PC-9 (cell line): Measurements from ENCODE around the gene PTK6.

Experiments
- EZH2 ChIP-seq: fragments of 200-600 bp; sonication (generic); IDR thresholded peaks from 2 replicates; pipeline ENCODE4 v1.8.0; 2017; ENCODE audit warnings: antibody characterized with exemption, low read depth
- TF ChIP-seq, protein P1 (sequence below): fragments of 200-600 bp; sonication (generic); conservative IDR thresholded peaks from 2 replicates; pipeline ENCODE4 v1.6.1; 2017; ENCODE audit warnings: mixed run types, antibody characterized with exemption, mild to moderate bottlenecking, moderate library complexity

DNA sequence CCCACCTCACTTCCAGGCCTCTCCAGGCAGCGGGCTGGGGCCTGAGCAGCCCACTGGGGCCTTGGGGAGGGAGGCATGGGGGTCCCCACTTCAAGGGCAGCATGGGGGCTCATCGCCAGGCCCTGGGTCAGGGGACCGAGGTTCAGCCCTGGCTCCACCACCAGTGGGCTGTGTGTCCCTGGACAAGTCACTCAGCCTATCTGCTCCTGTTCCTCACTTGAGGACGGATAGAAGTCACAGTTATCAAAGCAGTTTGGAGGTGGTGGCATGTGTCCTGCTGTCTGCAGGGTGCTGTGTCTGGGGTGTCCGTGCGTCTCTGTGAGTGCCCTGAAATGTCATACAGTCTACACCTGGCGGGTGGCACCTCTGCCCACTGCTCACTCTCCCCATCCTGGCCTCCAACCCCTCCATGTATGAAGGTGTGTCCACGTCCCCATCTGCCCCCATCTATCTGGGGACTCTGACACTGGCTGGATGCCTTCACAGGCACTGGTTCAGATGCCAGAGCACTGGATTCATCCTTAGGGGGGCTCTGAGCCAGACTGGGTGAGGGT, 41.9 kb downstream of the PTK6 start:
- TF ChIP-seq, protein P1, sequence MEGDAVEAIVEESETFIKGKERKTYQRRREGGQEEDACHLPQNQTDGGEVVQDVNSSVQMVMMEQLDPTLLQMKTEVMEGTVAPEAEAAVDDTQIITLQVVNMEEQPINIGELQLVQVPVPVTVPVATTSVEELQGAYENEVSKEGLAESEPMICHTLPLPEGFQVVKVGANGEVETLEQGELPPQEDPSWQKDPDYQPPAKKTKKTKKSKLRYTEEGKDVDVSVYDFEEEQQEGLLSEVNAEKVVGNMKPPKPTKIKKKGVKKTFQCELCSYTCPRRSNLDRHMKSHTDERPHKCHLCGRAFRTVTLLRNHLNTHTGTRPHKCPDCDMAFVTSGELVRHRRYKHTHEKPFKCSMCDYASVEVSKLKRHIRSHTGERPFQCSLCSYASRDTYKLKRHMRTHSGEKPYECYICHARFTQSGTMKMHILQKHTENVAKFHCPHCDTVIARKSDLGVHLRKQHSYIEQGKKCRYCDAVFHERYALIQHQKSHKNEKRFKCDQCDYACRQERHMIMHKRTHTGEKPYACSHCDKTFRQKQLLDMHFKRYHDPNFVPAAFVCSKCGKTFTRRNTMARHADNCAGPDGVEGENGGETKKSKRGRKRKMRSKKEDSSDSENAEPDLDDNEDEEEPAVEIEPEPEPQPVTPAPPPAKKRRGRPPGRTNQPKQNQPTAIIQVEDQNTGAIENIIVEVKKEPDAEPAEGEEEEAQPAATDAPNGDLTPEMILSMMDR: no peak
- TF ChIP-seq EZH2: no peak
